Subcutaneous adipose tissue (tissue), 4 donors: ENCODE data around the gene CDK15. TPM values are rescaled to one million over a fixed set of nuclear protein-coding genes. Genes with fewer than 3 reads are reported as not detected.

ENCODE experiments used
- total RNA-seq, 4 donors: library from RNA; depleted of rRNA; stranded (reverse); fragments of >200 nt; gene quantifications; one replicate each; pipeline ENCODE4 v1.1.0, GENCODE V29; 2016
- TF ChIP-seq, protein P1 (sequence below): fragments of 450-650 bp; IDR thresholded peaks from one replicate; pipeline ENCODE4 v1.5.1; 2016; ENCODE audit warnings: low read depth, mild to moderate bottlenecking, control low read depth, antibody characterized with exemption, moderate library complexity

The CDK15 gene
- total RNA-seq, 4 donors from 2014 or later, result 0.57 to 6.5 (median 3.8) TPM

- TF ChIP-seq, protein P1, sequence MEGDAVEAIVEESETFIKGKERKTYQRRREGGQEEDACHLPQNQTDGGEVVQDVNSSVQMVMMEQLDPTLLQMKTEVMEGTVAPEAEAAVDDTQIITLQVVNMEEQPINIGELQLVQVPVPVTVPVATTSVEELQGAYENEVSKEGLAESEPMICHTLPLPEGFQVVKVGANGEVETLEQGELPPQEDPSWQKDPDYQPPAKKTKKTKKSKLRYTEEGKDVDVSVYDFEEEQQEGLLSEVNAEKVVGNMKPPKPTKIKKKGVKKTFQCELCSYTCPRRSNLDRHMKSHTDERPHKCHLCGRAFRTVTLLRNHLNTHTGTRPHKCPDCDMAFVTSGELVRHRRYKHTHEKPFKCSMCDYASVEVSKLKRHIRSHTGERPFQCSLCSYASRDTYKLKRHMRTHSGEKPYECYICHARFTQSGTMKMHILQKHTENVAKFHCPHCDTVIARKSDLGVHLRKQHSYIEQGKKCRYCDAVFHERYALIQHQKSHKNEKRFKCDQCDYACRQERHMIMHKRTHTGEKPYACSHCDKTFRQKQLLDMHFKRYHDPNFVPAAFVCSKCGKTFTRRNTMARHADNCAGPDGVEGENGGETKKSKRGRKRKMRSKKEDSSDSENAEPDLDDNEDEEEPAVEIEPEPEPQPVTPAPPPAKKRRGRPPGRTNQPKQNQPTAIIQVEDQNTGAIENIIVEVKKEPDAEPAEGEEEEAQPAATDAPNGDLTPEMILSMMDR, result no peak
Measured at GRCh38 chr2:201769666-201770373, 36.5 kb upstream of the CDK15 start.

DNA sequence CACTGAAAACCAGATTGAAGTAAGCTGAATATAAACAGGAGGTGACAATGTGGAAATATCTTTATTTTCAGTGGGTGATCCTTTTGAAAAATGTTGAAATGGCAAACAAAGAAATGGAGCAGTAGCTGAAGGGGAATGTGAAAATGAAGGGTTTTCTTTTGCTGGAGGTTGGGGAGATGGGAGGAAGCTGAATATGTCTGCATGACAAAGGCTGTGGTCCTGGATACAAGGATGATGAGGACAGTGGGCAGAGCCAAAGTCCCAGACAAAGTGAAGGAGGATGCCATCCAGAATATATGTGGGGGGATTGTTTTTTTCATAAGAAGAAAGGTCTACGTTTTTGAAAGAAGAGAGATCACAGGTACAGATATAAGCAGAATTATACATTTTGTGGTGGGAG lies 32.3 kb upstream of the CDK15 start:
- TF ChIP-seq, protein P1, result no peak

DNA sequence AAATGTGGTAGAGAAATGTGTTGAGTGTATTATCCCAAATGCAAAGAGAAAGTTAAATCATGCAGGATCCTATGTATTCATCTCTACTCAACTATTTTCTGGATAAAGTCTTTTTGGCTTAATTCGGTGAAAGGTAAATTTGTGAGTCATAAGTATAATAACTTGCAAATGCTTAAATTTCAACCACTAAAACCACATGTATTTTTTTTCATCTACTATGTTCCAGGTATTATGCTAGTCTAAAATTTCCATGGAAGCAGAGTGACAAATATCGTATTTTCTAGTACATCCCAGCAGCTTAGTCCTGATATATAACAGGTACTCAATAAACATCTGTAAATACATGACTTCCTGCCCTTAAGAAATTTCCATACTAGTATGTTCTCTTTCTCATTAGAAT lies 31.8 kb upstream of the CDK15 start:
- TF ChIP-seq, protein P1, result no peak

DNA sequence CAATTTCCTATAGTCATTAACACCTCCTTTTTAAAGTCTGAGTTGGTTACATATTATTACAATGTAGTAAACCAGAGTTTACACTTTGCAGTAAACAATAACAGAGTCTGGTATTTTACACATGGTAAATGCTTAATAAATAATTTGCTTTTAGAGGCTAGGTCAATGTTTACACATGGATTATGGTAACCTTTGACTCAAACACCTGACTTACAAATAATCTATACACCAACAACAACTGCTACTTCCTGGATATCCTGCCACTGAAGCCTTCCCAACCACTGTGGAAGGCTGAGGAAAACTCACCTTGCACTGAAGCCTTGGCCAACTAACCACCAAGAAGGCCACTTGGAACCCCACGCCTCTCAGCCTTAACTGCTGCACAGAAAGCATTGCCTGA lies 31.0 kb upstream of the CDK15 start:
- TF ChIP-seq, protein P1, result no peak

- TF ChIP-seq, protein P1, result no peak
Measured at GRCh38 chr2:201777043-201777442, 29.3 kb upstream of the CDK15 start.

GRCh38 chr2:201777869-201778268 lies 28.5 kb upstream of the CDK15 start:
- TF ChIP-seq, protein P1, result no peak

DNA sequence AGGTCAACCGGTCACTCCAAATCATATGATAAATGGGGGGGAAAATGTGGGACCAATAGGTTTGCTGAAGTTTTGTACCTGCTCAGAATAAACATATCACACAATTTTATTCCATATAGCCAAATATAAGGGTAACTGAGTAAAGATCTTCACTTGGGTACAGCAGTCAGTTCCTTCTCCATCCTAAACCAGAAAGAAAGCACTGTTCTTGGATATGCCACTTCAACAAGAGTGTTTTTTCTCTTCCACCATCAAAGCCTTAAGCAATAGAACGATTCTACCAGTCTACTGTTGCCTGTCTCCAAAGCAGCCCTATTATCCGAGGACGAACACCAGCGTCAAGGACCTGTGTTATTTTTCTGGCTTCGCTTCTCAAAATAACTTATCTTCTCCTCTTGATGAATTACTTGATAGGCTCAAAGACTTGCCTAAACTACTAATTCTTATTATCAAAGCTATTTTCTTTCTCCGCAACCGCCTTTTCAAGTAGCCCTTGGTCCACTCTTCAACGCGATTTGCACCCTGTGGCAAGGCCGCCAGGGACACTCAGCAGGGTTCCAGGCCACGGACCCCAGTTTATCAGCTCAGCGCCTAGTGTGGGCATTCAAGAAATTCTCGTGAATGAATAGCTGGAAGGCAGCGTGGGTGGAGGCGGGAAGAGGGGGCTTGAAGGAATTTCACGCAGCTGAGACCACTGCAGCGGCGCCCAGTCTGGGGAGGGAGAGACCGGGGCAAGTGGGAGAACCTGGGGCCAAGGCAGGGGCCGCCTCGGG lies 26.2 kb upstream of the CDK15 start:
- TF ChIP-seq, protein P1, result no peak
